ENCODE data around the gene AHNAK2.
A peak's percentile ranks its signal among the peaks of the same experiment; 100 is the strongest.

The AHNAK2 gene

GRCh38 chr14:104973385-104974145 lies 4.6 kb downstream of the AHNAK2 start:
- DNase-seq (ENCODE audit: low read depth) = peak; percentile 88

GRCh38 chr14:104973135-104973384 lies 5.1 kb downstream of the AHNAK2 start:
- no peak for DNase-seq (ENCODE audit: low read depth)

- DNase-seq (ENCODE audit: low read depth) = no peak
These were observed 5.7 kb downstream of the AHNAK2 start for GRCh38 chr14:104972301-104973134.

- no peak for DNase-seq (ENCODE audit: low read depth)
These were observed 6.5 kb downstream of the AHNAK2 start for GRCh38 chr14:104971447-104972240.

- DNase-seq (ENCODE audit: low read depth) = peak; percentile 68
These were observed 7.7 kb downstream of the AHNAK2 start for GRCh38 chr14:104970231-104971068.

- no peak for DNase-seq (ENCODE audit: low read depth)
These were observed 8.4 kb downstream of the AHNAK2 start for GRCh38 chr14:104969741-104970230.

GRCh38 chr14:104968541-104969401 lies 9.4 kb downstream of the AHNAK2 start:
- no peak for DNase-seq (ENCODE audit: low read depth)

- DNase-seq (ENCODE audit: low read depth) = no peak
These were observed 10.0 kb downstream of the AHNAK2 start for GRCh38 chr14:104968153-104968527.

GRCh38 chr14:104967386-104968152 lies 10.6 kb downstream of the AHNAK2 start:
- DNase-seq (ENCODE audit: low read depth) = no peak

- no peak for DNase-seq (ENCODE audit: low read depth)
These were observed 11.2 kb downstream of the AHNAK2 start for GRCh38 chr14:104966981-104967385.

GRCh38 chr14:104966261-104966865 lies 11.8 kb downstream of the AHNAK2 start:
- DNase-seq (ENCODE audit: low read depth) = no peak

GRCh38 chr14:104965561-104966231 lies 12.5 kb downstream of the AHNAK2 start:
- DNase-seq (ENCODE audit: low read depth) = no peak

GRCh38 chr14:104964546-104964945 lies 13.6 kb downstream of the AHNAK2 start:
- DNase-seq (ENCODE audit: low read depth) = no peak

GRCh38 chr14:104957146-104958113 lies 20.7 kb downstream of the AHNAK2 start:
- DNase-seq (ENCODE audit: low read depth) = no peak

- no peak for DNase-seq (ENCODE audit: low read depth)
These were observed 21.8 kb downstream of the AHNAK2 start for GRCh38 chr14:104956290-104956890.

- no peak for DNase-seq (ENCODE audit: low read depth)
These were observed 22.8 kb downstream of the AHNAK2 start for GRCh38 chr14:104955396-104955770.

- no peak for DNase-seq (ENCODE audit: low read depth)
These were observed 23.3 kb downstream of the AHNAK2 start for GRCh38 chr14:104954746-104955395.
